HK-2 (cell line): Measurements from ENCODE around the gene SYNM.
A peak's percentile ranks its signal among the peaks of the same experiment; 100 is the strongest.

ENCODE experiments used
- DNase-seq: peaks from one replicate; pipeline ENCODE4 v3.0.0-alpha.2; 2018; ENCODE audit not compliant: unreplicated experiment

SYNM gene

GRCh38 chr15:99123713-99124451, 19.0 kb downstream of the SYNM start:
- DNase-seq = peak; percentile 89

- no peak for DNase-seq
These were observed 19.8 kb downstream of the SYNM start for GRCh38 chr15:99124641-99125040.

- no peak for DNase-seq
These were observed 20.4 kb downstream of the SYNM start for GRCh38 chr15:99125061-99125891.

- no peak for DNase-seq
These were observed 21.3 kb downstream of the SYNM start for GRCh38 chr15:99126131-99126588.

- no peak for DNase-seq
These were observed 22.1 kb downstream of the SYNM start for GRCh38 chr15:99126930-99127329.

- DNase-seq = no peak
These were observed 22.9 kb downstream of the SYNM start for GRCh38 chr15:99127773-99128172.

- DNase-seq = no peak
These were observed 23.5 kb downstream of the SYNM start for GRCh38 chr15:99128411-99128810.

GRCh38 chr15:99129644-99130043, 24.8 kb downstream of the SYNM start:
- DNase-seq = no peak

- DNase-seq = no peak
These were observed 25.4 kb downstream of the SYNM start for GRCh38 chr15:99130314-99130713.

GRCh38 chr15:99130765-99131440, 26.0 kb downstream of the SYNM start:
- no peak for DNase-seq

GRCh38 chr15:99131441-99132023, 26.7 kb downstream of the SYNM start:
- no peak for DNase-seq

GRCh38 chr15:99132122-99132521, 27.2 kb downstream of the SYNM start:
- DNase-seq = no peak

- DNase-seq = no peak
These were observed 27.9 kb downstream of the SYNM start for GRCh38 chr15:99132634-99133287.

- DNase-seq = no peak
These were observed 29.5 kb downstream of the SYNM start for GRCh38 chr15:99134317-99134821.

GRCh38 chr15:99135194-99135593, 30.3 kb downstream of the SYNM start:
- no peak for DNase-seq

- no peak for DNase-seq
These were observed 32.2 kb downstream of the SYNM start for GRCh38 chr15:99137111-99137546.

GRCh38 chr15:99137877-99138276, 33.0 kb downstream of the SYNM start:
- no peak for DNase-seq

- no peak for DNase-seq
These were observed 33.7 kb downstream of the SYNM start for GRCh38 chr15:99138491-99138982.

GRCh38 chr15:99139276-99139675, 34.4 kb downstream of the SYNM start:
- no peak for DNase-seq

- DNase-seq = no peak
These were observed 35.7 kb downstream of the SYNM start for GRCh38 chr15:99140590-99140989.

- DNase-seq = no peak
These were observed 37.1 kb downstream of the SYNM start for GRCh38 chr15:99141943-99142342.
